Endodermal cell (in vitro differentiated cells): ENCODE data around the gene OR2AG1. TPM values are rescaled to one million over a fixed set of nuclear protein-coding genes. Genes with fewer than 3 reads are reported as not detected.

Experiments
- DNase-seq: peaks from one replicate; pipeline ENCODE4 v3.0.0-alpha.2; 2017
- H3K27ac ChIP-seq: 2 replicates; pipeline ENCODE4 v1.5.1; 2013; ENCODE audit warnings: mild to moderate bottlenecking, low read depth, low read length, moderate library complexity
- H3K27me3 ChIP-seq: 2 replicates; pipeline ENCODE4 v1.6.1; 2013; ENCODE audit warnings: mild to moderate bottlenecking, low read length, moderate library complexity; ENCODE audit not compliant: insufficient read depth, control insufficient read depth, poor library complexity, severe bottlenecking
- H3K36me3 ChIP-seq: 2 replicates; pipeline ENCODE4 v1.7.0; 2013; ENCODE audit warnings: mild to moderate bottlenecking, low read length, moderate library complexity; ENCODE audit not compliant: control insufficient read depth, insufficient read depth
- H3K4me1 ChIP-seq: one replicate; pipeline ENCODE4 v1.7.0; 2013; ENCODE audit warnings: low read length; ENCODE audit not compliant: control insufficient read depth, insufficient read depth
- H3K4me3 ChIP-seq: 2 replicates; pipeline ENCODE4 v1.5.1; 2013; ENCODE audit warnings: mild to moderate bottlenecking, low read length, moderate library complexity
- H3K9ac ChIP-seq: 2 replicates; pipeline ENCODE4 v1.6.1; 2013; ENCODE audit warnings: mild to moderate bottlenecking, low read length, moderate library complexity; ENCODE audit not compliant: poor library complexity, severe bottlenecking; ENCODE audit errors: extremely low read depth
- H3K9me3 ChIP-seq: 2 replicates; pipeline ENCODE4 v1.6.1; 2013; ENCODE audit warnings: mild to moderate bottlenecking, low read length, moderate library complexity; ENCODE audit not compliant: control insufficient read depth
- H3K27ac Mint-ChIP-seq: 2 replicates; pipeline ENCODE4 v1.8.0; 2020; ENCODE audit warnings: mixed read lengths
- H3K27me3 Mint-ChIP-seq: 2 replicates; pipeline ENCODE4 v1.8.0; 2021; ENCODE audit warnings: mild to moderate bottlenecking, mixed read lengths; ENCODE audit not compliant: insufficient read depth
- H3K36me3 Mint-ChIP-seq: 2 replicates; pipeline ENCODE4 v1.8.0; 2020; ENCODE audit warnings: low read depth, mixed read lengths
- H3K4me1 Mint-ChIP-seq: 2 replicates; pipeline ENCODE4 v1.8.0; 2020; ENCODE audit warnings: mixed read lengths
- H3K4me3 Mint-ChIP-seq: 2 replicates; pipeline ENCODE4 v1.8.0; 2020; ENCODE audit warnings: mild to moderate bottlenecking, moderate library complexity, mixed read lengths
- H3K9me3 Mint-ChIP-seq: 2 replicates; pipeline ENCODE4 v1.8.0; 2020; ENCODE audit warnings: mild to moderate bottlenecking, mixed read lengths
- WGBS, 2 experiments: methylation state at CpG; one replicate each; pipeline versions ENCODE4 v1.1.5 to v1.1.7; 2013; ENCODE audit warnings: missing lambda C conversion rate in 2 of 2, mixed read lengths in 1 of 2; ENCODE audit not compliant: insufficient coverage in 1 of 2, insufficient read length in 1 of 2; 5-methylcytosine and 5-hydroxymethylcytosine counted together
- total RNA-seq, 2 donors: library from RNA; stranded (reverse); fragmentation: NEBNext Ultra II Directional in 1 of 2; extraction: Animal tissue kit (Norgen Biotek cat#: 25700) in 1 of 2; gene quantifications; 2 replicates in 1 of 2; 3 replicates in 1 of 2; pipeline ENCODE4 v1.2.1, GENCODE V29; 2021
- TF ChIP-seq, protein P1 (sequence below): fragments of 200-600 bp; sonication (generic); conservative IDR thresholded peaks from 2 replicates; pipeline ENCODE4 v1.5.0; 2021; ENCODE audit warnings: antibody characterized with exemption, mild to moderate bottlenecking

OR2AG1 gene
- total RNA-seq, 2 donors from 2014 or later = not detected

DNA sequence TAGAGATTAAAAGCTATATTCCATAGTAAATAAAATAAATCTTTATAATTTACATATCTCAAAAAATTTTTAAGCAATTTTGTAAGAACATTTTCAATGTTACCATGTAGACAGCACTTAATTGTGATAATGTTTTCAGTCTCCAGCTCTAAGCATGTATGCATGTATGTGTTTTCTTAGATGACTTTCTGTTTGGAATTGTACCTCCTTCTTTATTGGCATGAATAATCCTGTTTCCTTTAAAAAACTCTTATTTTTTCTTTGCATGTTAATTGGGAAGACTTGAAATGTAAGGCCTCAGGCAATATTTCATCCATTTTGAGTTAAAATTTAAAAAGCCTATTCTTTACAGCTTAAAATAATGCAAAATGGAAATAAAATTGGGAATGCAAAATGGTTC lies 2.0 kb upstream of the OR2AG1 start:
- no peak overlapping the region for H3K27ac ChIP-seq
- H3K27me3 ChIP-seq = no peaks in the 10 kb centered on the region
- Mint-ChIP-seq H3K27ac (no peak overlapping the region), H3K36me3 (no peaks in the 10 kb centered on the region), H3K4me1 (no peaks in the 10 kb centered on the region), H3K4me3 (no peak overlapping the region), H3K9me3 (no peaks in the 10 kb centered on the region), H3K27me3 (peaks cover 4% of the 10 kb centered on the region)
- no peaks in the 10 kb centered on the region for H3K4me1 ChIP-seq
- H3K9me3 ChIP-seq = no peaks in the 10 kb centered on the region
- H3K4me3 ChIP-seq = no peak overlapping the region
- H3K9ac ChIP-seq = no peak overlapping the region
- TF ChIP-seq, protein P1, sequence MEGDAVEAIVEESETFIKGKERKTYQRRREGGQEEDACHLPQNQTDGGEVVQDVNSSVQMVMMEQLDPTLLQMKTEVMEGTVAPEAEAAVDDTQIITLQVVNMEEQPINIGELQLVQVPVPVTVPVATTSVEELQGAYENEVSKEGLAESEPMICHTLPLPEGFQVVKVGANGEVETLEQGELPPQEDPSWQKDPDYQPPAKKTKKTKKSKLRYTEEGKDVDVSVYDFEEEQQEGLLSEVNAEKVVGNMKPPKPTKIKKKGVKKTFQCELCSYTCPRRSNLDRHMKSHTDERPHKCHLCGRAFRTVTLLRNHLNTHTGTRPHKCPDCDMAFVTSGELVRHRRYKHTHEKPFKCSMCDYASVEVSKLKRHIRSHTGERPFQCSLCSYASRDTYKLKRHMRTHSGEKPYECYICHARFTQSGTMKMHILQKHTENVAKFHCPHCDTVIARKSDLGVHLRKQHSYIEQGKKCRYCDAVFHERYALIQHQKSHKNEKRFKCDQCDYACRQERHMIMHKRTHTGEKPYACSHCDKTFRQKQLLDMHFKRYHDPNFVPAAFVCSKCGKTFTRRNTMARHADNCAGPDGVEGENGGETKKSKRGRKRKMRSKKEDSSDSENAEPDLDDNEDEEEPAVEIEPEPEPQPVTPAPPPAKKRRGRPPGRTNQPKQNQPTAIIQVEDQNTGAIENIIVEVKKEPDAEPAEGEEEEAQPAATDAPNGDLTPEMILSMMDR = no peak
- H3K36me3 ChIP-seq = no peaks in the 10 kb centered on the region
- no peak for DNase-seq

DNA sequence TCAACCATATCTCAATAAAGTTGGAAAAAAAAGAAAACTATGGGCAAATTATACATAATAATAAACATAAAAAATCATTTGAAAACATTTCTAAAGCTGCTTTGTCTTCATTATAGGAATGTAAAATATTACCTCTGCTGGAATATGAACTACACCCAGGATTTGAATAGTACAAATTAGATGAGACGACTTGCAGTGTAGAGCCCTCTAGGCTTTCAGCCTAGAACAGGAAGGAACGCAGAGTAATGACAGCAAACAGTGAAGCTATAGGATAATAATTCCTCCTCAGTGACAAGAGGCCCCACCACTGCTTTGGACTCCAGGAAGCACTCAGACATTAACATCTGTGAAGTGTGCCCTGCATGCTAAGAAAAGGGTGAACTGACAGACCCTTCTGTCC lies 7.7 kb downstream of the OR2AG1 start:
- H3K9me3 Mint-ChIP-seq = no peaks in the 10 kb centered on the region
- Histone ChIP-seq H3K9me3 (no peaks in the 10 kb centered on the region), H3K36me3 (no peaks in the 10 kb centered on the region), H3K4me1 (no peaks in the 10 kb centered on the region), H3K27ac (no peak overlapping the region), H3K9ac (no peak overlapping the region), H3K4me3 (no peak overlapping the region), H3K27me3 (no peaks in the 10 kb centered on the region)
- no peaks in the 10 kb centered on the region for H3K36me3 Mint-ChIP-seq
- H3K4me3 Mint-ChIP-seq = no peak overlapping the region
- no peaks in the 10 kb centered on the region for H3K4me1 Mint-ChIP-seq
- TF ChIP-seq, protein P1 = no peak
- H3K27ac Mint-ChIP-seq = no peak overlapping the region
- 85 to 100% methylated on average over 1 to 2 of the region's 2 CpGs for WGBS, 2 experiments
- H3K27me3 Mint-ChIP-seq = no peaks in the 10 kb centered on the region
- no peak for DNase-seq

DNA sequence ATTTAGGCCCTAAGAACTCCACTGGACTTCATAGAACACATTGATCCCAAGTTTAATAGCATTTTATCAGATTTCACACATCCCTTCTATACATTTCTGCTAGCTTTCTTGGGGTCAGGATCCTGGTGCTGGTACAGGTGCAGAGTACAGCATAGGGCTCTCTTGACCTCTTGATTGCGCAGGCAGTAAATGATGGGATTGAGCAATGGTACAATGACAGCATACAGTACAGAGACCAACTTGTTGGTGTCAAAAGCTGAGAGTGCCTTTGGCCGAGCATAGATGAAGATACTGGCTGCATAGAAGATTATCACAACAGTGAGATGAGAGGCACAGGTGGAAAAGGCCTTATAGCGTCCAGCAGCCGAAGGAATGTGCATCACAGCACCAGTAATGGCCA lies 11.8 kb downstream of the OR2AG1 start:
- H3K9me3 Mint-ChIP-seq = no peaks in the 10 kb centered on the region
- H3K4me3 Mint-ChIP-seq = no peak overlapping the region
- no peaks in the 10 kb centered on the region for H3K4me1 Mint-ChIP-seq
- Histone ChIP-seq H3K9ac (no peak overlapping the region), H3K27me3 (no peaks in the 10 kb centered on the region), H3K4me1 (no peaks in the 10 kb centered on the region), H3K27ac (no peak overlapping the region), H3K9me3 (no peaks in the 10 kb centered on the region), H3K4me3 (no peak overlapping the region), H3K36me3 (no peaks in the 10 kb centered on the region)
- DNase-seq = no peak
- no peaks in the 10 kb centered on the region for H3K27me3 Mint-ChIP-seq
- no peaks in the 10 kb centered on the region for H3K36me3 Mint-ChIP-seq
- H3K27ac Mint-ChIP-seq = no peak overlapping the region
- WGBS, 2 experiments = 88 to 94% methylated on average over 4 of the region's 4 CpGs
- TF ChIP-seq, protein P1 = no peak
